HG03558 (cell line): ENCODE results near the gene HRCT1.

Source experiments
- ATAC-seq: cut with Tn5 transposase; IDR thresholded peaks from one replicate; pipeline ENCODE4 v1.9.1; 2021; ENCODE audit warnings: moderate number of reproducible peaks; ENCODE audit not compliant: unreplicated experiment; ENCODE audit errors: extremely low read depth

HRCT1 gene

GRCh38 chr9:35938474-35939356 is 32.7 kb downstream of the HRCT1 start:
- ATAC-seq, result no peak

- ATAC-seq, result no peak
Observed at GRCh38 chr9:35939679-35940250, 33.8 kb downstream of the HRCT1 start.

GRCh38 chr9:35940458-35941407 is 34.7 kb downstream of the HRCT1 start:
- no peak for ATAC-seq

GRCh38 chr9:35942286-35942685 is 36.3 kb downstream of the HRCT1 start:
- ATAC-seq, result no peak

GRCh38 chr9:35944173-35944572 is 38.2 kb downstream of the HRCT1 start:
- no peak for ATAC-seq

GRCh38 chr9:35944841-35945240 is 38.8 kb downstream of the HRCT1 start:
- no peak for ATAC-seq

- ATAC-seq, result no peak
Observed at GRCh38 chr9:35945341-35946018, 39.5 kb downstream of the HRCT1 start.

- ATAC-seq, result no peak
Observed at GRCh38 chr9:35948451-35948850, 42.4 kb downstream of the HRCT1 start.

GRCh38 chr9:35948901-35949318 is 42.9 kb downstream of the HRCT1 start:
- ATAC-seq, result no peak

GRCh38 chr9:35951736-35952135 is 45.7 kb downstream of the HRCT1 start:
- no peak for ATAC-seq

- ATAC-seq, result no peak
Observed at GRCh38 chr9:35952526-35953191, 46.7 kb downstream of the HRCT1 start.

- no peak for ATAC-seq
Observed at GRCh38 chr9:35954942-35955546, 49.0 kb downstream of the HRCT1 start.

- ATAC-seq, result no peak
Observed at GRCh38 chr9:35956651-35957050, 50.6 kb downstream of the HRCT1 start.
